K562 (cell line): ENCODE measurements around the gene DSTYK. TPM values are rescaled to one million over a fixed set of nuclear protein-coding genes. Genes with fewer than 3 reads are reported as not detected.

ENCODE experiments used
- ADNP ChIP-seq: fragments of 200-800 bp; sonication (Bioruptor generic); IDR thresholded peaks from 2 replicates; pipeline ENCODE4 v1.6.1; 2016; ENCODE audit warnings: missing genetic modification characterization, missing compliant biosample characterization
- ARID1B ChIP-seq: fragments of 450-650 bp; IDR thresholded peaks from 2 replicates; pipeline ENCODE4 v1.6.1; 2016; ENCODE audit warnings: antibody characterized with exemption, mild to moderate bottlenecking, inconsistent platforms
- ATF4 ChIP-seq: fragments of 450-650 bp; formaldehyde crosslinking; IDR thresholded peaks from 2 replicates; pipeline ENCODE4 v1.4.0; 2022; ENCODE audit warnings: mild to moderate bottlenecking, moderate library complexity
- BMI1 ChIP-seq: fragments of 150-350 bp; IDR thresholded peaks from 2 replicates; pipeline ENCODE4 v1.6.1; 2014; ENCODE audit warnings: low read length
- BRD9 ChIP-seq: fragments of 450-650 bp; IDR thresholded peaks from 2 replicates; pipeline ENCODE4 v1.6.1; 2018; ENCODE audit warnings: low read depth; ENCODE audit not compliant: partially characterized antibody
- CEBPG ChIP-seq, 3 experiments: fragments of 200-800 bp in 1 of 3; sonication (Bioruptor generic) in 1 of 3; sonication (generic) in 1 of 3; formaldehyde crosslinking in 1 of 3; IDR thresholded peaks in 2 of 3; conservative IDR thresholded peaks in 1 of 3; 2 replicates each; pipeline versions ENCODE4 v1.6.1 to v1.8.0; 2016 to 2022; ENCODE audit warnings: missing compliant biosample characterization in 2 of 3, missing genetic modification characterization in 2 of 3, mild to moderate bottlenecking in 1 of 3, missing genetic modification reagents in 1 of 3
- CHAMP1 ChIP-seq: fragments of 450-650 bp; IDR thresholded peaks from 2 replicates; pipeline ENCODE4 v1.6.1; 2016; ENCODE audit warnings: mild to moderate bottlenecking
- E2F4 ChIP-seq: sonication (generic); formaldehyde crosslinking; IDR thresholded peaks from 2 replicates; pipeline ENCODE4 v1.8.0; 2022; ENCODE audit warnings: mild to moderate bottlenecking, low read depth, missing genetic modification reagents
- NCOA6 ChIP-seq: fragments of 450-650 bp; IDR thresholded peaks from 2 replicates; pipeline ENCODE4 v1.6.1; 2017; ENCODE audit warnings: mild to moderate bottlenecking
- POLR2G ChIP-seq: fragments of 200-400 bp; formaldehyde crosslinking; IDR thresholded peaks from 2 replicates; pipeline ENCODE4 v1.6.1; 2017; ENCODE audit warnings: low read depth, mild to moderate bottlenecking, antibody characterized with exemption, low read length, moderate library complexity
- RBM25 ChIP-seq: fragments of 200-400 bp; formaldehyde crosslinking; IDR thresholded peaks from 2 replicates; pipeline ENCODE4 v1.6.1; 2018; ENCODE audit warnings: low read length, low read depth, moderate library complexity; ENCODE audit not compliant: severe bottlenecking
- SMAD4 ChIP-seq: fragments of 250-450 bp; sonication (Bioruptor Pico); conservative IDR thresholded peaks from 2 replicates; pipeline ENCODE4 v1.8.0; 2021; ENCODE audit warnings: inconsistent platforms, mild to moderate bottlenecking, moderate library complexity
- STAT5A ChIP-seq: IDR thresholded peaks from 2 replicates; pipeline ENCODE4 v1.6.1; 2012; ENCODE audit warnings: low read length, inconsistent platforms, borderline replicate concordance
- TCF7L2 ChIP-seq: fragments of 150-350 bp; IDR thresholded peaks from 2 replicates; pipeline ENCODE4 v1.6.1; 2016; ENCODE audit warnings: low read depth, mild to moderate bottlenecking, low read length, moderate library complexity
- TFAP4 ChIP-seq: sonication (generic); formaldehyde crosslinking; IDR thresholded peaks from 2 replicates; pipeline ENCODE4 v1.8.0; 2022; ENCODE audit warnings: missing genetic modification reagents, mild to moderate bottlenecking, moderate library complexity, borderline replicate concordance
- TRIM25 ChIP-seq: fragments of 450-650 bp; IDR thresholded peaks from 2 replicates; pipeline ENCODE4 v1.7.0; 2016; ENCODE audit warnings: borderline replicate concordance
- U2AF2 ChIP-seq: fragments of 200-400 bp; formaldehyde crosslinking; optimal IDR thresholded peaks from 2 replicates; pipeline ENCODE3; 2017; ENCODE audit warnings: low read depth, mild to moderate bottlenecking, low read length
- WHSC1 ChIP-seq: IDR thresholded peaks from one replicate; pipeline ENCODE4 v1.6.1; 2012; ENCODE audit warnings: low read length, control low read depth, inconsistent platforms
- ZFP30 ChIP-seq: fragments of 250-450 bp; sonication (Bioruptor Pico); IDR thresholded peaks from 2 replicates; pipeline ENCODE4 v1.8.0; 2022; ENCODE audit warnings: moderate library complexity, mild to moderate bottlenecking, inconsistent platforms, borderline replicate concordance
- polyA plus RNA-seq, 8 experiments: library from polyadenylated mRNA; depleted of rRNA in 4 of 8; stranded (reverse) in 5 of 8; unstranded in 3 of 8; fragments of >200 nt; fragmentation: Nextera tagmentation in 2 of 8; fragmentation: Illumina TruSeq in 1 of 8; extraction: Ambion mirVana in 2 of 8; extraction: Trizol in 1 of 8; gene quantifications; 2 replicates each; pipeline versions ENCODE4 v1.2.1 to v1.2.3, GENCODE V29; 2011 to 2014; ENCODE audit warnings: inconsistent platforms in 1 of 8, missing spikeins in 1 of 8
- total RNA-seq, 7 experiments: library from RNA; depleted of rRNA in 6 of 7; stranded (reverse); fragments of >200 nt in 6 of 7; fragmentation: Illumina TruSeq in 2 of 7; extraction: Trizol in 2 of 7; gene quantifications; 2 replicates each; pipeline versions ENCODE4 v1.2.1 to v1.2.3, GENCODE V29; 2011 to 2021; ENCODE audit warnings: low replicate concordance in 1 of 7

Gene DSTYK
- total and polyA plus RNA-seq, 9 of the 15 experiments (the other 6 are each of a cell fraction or from before 2014, with no cell fraction given): 4.2 to 7.1 (median 6.2) TPM

GRCh38 chr1:205170532-205171269 is 40.8 kb downstream of the DSTYK start (continued):
- TF ChIP-seq E2F4 (CRISPR knock-in tag) (no peak), CEBPG (CRISPR knock-in tag; IDR thresholded peaks at IDR 0.05) (peak; percentile 89), CEBPG (tag; conservative IDR thresholded peaks at IDR 0.05 in 1 of 2, IDR thresholded peaks at IDR 0.05 in 1 of 2) (peak; percentile 48 to 94), ATF4 (CRISPR knock-in tag) (peak; percentile 91), ADNP (tag) (no peak), U2AF2 (no peak), RBM25 (no peak), ARID1B (peak; percentile 75), ZFP30 (CRISPR knock-in tag) (no peak), NCOA6 (no peak), CHAMP1 (no peak), POLR2G (no peak), WHSC1 (no peak), TRIM25 (no peak), BRD9 (peak; percentile 62), STAT5A (peak; percentile 33; the same call in 1 of the 2 replicates), TCF7L2 (no peak), SMAD4 (CRISPR knock-in tag) (peak; percentile 83; the same call in 1 of the 2 replicates), TFAP4 (CRISPR knock-in tag) (peak; percentile 27; the same call in 1 of the 2 replicates), BMI1 (no peak)
